GM21360 (cell line): ENCODE measurements around the gene GAS2.
A peak's percentile ranks its signal among the peaks of the same experiment; 100 is the strongest.
"Not testable (repeated sequence)": the region's sequence is repeated elsewhere in the genome, so short reads cannot be mapped to it uniquely, and the experiment has no call there.

Source experiments
- ATAC-seq: cut with Tn5 transposase; IDR thresholded peaks from one replicate; pipeline ENCODE4 v1.9.1; 2021; ENCODE audit warnings: mild to moderate bottlenecking, moderate library complexity; ENCODE audit not compliant: unreplicated experiment

Gene GAS2

DNA sequence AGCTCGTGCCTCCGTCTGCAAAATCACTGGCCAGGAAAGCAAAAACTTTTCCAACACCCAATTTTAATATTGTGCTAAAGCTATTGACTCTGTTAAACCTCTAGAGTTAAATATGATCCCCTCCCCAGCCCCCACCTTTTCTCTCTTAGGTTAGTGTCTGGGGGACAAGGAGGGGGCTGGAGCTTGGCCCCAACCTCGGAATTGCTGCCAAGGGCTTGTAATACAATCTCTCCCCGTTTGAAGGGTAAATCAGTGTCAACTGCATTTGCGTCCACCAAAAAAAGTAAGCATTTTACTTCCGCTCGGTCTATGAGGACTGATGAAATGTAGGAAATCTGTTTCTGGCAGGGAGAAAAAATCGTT is at the start of gene GAS2:
Gene GAS2, plus strand, starts transcription at position 287 of the 363 bp plus-strand sequence. CDS start 8,259 bp downstream, outside the sequence.
- no peak for ATAC-seq

DNA sequence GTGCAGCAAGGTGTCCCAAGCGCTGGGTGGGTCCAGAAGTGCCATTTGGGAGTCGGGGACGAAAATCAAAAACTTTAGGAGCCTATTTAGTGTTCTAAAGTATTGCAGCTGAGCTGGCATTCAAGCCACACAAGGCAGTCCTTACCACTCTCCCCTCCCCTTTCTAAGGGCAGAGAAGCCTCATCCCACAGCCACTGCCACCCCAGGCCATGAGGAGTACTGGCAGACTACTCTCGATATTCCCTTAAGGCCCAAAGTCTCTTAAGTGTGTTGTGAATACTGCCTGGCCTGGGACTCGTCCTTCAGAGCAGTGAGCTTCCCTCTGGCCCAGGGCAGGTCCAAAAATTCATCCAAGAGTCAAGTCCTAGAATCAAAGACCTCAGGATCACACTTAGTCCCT is 48.5 kb upstream of the GAS2 start:
- no peak for ATAC-seq

DNA sequence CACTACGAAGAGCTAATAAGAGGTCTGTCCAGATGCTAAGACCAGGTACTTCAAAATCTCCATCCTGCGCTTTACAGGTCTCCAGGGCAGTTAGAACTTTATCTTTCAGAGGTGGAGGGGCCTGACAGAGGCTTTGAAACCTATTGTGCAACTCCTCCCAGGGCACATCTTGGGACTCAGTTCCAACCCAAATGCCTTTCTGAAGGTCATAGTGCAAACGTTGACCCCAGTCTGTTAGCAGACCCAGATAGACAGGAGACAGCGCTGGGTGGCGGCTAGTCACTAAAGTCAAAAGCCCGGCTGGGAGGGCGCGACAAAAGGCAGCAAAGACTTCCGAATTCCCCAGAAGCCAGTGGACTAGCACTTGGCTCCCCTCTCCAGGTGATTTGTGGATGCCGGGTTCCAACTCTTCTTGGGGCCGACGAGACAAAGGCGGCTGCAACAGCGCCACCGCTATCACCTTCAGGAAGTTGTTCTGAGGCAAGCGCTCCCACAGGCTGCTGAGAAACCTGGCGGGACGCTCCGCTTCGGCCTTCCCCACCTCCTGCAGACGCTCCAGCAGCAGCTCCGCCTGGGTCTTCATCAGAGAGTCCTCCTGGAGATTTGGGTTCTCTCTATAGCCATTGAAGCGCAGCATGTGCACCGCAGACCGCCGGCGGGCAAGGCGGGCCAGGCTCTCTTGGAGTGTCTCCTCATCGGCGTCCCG is 41.5 kb upstream of the GAS2 start:
- peak; percentile 61 for ATAC-seq

DNA sequence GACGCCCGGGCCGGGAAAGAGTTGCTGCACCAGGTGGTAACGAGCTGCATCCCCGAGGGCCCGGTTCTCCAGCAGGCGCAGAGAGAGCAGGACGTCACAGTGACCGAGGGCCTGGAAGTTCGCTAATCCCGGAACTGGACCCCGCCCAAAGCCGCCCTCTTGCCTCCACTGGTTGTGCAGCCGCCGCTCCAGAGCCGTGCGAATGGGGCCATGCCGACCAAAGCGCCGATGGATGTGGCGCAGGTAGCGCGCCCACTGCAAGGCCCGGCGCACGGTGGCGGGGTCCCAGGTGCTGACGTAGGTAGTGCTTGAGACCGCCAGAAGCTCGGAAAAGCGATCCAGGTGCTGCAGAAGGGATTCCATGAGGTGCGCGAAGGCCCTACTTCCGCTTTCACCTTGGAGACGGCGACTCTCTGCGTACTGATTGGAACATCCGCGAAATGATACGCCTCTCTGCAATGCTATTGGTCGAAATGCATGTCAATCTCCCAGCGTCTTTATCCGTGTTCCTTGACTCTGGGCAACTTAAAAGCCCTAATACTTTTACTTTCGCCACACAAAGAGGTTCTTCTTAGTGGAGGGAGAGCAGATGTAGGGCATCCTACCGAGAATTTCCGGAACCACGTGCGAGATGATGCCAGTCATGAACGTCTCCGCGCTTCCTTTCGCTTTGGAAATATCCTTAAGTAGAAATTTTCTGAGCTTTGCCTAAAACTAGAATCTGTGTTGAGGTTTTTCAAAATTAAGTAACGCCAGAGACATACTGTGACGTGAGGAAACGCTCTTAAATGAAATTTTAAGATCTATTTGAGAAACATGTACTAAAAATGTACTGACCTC is 40.7 kb upstream of the GAS2 start, which contains the start of gene FANCF:
Gene FANCF, minus strand, starts transcription at position 376 of the 840 bp plus-strand sequence. Its CDS starts 13 bp downstream, at position 363.
- peak; percentile 95 for ATAC-seq

DNA sequence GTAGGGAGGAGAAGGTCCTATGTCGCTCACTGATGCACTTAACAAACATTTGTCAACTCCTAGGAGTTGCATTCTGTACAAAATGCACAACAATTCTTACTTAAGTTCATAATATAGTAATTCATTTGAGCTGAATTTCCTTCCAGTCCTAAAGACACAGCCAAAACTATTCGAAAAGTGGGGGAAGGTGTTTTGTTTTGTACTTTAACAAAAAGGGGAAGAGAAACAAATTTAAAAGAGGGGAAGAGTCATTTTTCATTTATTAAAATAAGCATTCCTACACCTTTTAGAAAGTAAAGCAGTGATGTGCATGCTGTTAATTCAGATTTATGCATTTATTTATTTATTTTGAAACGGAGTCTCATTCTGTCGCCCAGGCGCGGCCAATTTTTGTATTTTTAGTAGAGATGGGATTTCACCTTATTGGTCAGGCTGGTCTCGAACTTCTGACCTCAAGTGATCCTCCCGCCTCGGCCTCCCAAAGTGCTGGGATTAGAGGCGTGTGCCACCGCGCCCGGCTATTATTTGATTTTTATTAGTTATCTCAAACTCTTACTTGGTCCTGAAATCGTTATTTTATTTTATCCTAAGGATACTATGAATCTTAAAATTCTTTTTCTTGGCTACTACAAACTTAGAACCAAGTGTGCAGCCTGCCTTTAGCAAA is 39.7 kb upstream of the GAS2 start:
- ATAC-seq: no peak

DNA sequence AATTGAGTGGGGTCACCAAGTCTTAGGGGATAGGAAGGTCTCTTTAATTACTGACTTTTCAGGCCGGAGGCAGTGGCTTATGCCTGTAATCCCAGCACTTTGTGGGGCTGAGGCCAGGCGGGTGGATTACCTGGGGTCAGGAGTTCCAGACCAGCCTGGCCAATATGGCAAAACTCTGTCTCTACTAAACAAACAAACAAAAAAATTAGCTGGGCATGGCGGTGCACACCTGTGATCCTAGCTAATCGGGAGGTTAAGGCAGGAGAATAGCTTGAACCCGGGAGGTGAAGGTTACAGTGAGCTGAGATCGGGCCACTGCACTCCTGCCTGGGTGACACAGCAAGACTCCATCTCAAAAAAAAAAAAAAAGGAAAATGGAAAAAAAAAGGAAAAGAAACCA is 39.0 kb upstream of the GAS2 start:
- ATAC-seq: no peak

DNA sequence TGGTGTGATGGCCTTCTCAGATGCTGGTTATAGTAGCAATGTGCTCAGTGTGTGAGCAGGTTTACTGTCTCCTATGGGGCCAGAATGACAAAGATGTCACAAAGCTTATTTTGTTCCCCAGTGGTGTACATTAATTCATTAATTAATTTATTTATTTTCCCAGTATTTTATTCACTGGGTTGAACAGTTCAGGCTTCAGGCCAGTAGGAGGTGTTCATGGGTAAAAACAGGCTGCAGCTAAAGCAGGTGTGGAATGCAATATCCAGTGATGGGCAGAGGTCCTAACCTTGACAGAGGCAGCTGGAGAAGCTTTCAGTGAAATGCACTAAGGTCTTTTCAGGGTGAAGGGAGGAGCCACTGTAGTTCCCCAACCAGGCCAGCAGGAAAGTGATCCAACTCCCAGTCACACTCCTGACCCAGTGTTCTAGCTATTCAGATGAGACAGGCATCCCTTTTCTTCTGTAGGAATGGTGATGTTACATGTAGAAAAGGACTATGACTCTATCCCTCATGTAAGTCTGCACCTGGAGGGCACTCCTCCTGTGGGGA is 33.0 kb upstream of the GAS2 start:
- no peak for ATAC-seq

DNA sequence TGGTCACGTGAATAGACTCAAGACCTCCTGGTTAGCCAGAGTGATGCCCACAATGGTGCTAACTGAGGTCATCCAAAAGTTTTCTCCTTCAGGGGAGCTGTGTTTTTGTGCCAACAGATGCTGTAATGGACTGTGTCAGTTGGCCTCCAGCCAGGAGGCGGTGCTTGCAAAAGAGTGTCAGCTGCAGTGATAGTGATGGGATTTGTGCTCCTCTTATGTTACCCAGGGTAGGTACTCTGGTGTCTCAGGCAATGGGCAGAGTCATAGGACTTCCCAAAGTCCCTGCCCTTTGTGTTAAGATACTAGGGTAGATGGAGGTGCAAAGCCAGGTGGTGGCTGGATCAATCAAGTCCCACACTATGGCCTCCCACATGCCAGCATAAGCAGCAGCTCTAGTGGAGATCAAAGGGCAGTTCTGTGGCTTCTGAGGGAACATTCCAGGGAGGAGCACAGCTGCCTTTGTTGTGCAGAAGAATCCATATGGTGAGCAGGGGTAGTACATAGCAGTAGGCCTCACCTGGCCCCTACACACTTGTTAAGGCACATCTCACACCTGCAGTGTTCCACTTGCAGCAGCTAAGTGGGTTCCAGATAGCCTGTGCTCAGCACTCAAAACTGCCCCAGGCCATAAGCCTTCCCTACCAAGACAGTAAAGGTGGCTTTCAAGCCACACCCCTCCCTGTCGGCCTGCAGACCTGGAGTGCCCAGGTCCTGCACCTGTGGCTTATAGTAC is 31.3 kb upstream of the GAS2 start:
- ATAC-seq: no peak

DNA sequence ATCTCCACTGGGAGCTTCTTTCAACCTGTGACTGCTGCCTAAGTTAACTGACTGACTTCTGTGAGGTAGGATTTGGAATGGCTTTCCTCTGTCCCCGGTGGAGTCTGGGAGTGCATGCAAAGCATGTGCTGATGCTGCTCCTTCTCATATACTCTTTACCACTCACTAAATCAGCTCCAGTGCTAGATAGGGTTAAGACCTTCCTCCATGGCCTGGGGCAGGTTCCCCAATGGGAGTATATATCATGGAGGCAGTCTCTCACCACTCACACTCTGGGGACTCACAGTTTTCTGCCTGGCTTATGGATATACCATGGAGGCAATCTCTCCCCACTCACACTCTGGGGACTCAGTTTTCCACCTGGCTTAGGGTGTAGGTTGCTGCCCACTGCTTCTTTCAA is 30.7 kb upstream of the GAS2 start:
- ATAC-seq: no peak

DNA sequence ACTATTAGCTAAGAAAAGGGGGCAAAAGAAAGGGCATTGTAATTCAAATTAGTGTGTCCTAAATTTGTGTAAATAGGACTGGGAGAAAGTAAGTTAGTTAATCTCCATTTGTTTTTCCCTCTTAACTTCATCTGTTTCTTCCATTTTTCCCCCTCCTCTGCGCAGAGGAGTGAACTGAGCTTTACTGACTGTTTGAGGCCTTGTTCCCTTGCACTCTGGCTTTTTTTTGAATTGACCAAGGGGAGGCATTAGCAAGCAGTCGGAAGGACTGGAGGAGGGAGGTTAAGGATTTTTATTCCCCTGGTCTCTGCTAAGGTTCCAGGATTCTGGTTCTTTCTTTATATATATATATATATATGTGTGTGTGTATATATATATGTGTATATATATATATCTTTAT is 25.5 kb upstream of the GAS2 start:
- no peak for ATAC-seq

DNA sequence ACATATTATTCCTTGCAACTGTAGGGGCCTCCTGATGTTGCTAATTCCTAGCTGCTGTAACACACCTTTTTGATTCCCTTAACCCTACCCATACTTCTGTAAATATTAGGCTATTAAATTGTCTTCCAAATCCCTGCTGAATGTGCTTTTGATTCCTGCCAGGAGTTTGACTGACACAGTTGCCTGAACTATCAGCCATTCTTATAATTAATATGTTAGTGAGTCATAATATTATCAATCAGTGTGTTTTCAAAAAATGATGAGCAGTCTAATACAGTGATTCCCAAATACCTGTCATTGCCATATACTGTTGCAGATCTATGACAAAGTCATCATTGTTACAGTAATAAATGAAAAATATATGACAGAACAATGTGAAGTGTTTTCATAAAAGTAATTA is 24.9 kb upstream of the GAS2 start:
- ATAC-seq: no peak

DNA sequence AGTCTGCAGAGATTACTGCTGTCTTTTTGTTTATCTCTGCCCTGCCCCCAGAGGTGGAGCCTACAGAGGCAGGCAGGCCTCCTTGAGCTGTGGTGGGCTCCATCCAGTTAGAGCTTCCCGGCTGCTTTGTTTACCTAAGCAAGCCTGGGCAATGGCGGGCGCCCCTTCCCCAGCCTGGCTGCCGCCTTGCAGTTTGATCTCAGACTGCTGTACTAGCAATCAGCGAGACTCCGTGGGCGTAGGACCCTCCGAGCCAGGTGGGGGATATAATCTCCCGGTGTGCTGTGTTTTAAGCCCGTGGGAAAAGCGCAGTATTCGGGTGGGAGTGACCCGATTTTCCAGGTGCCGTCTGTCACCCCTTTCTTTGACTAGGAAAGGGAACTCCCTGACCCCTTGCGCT is 14.1 kb upstream of the GAS2 start:
- ATAC-seq: not testable (repeated sequence)

DNA sequence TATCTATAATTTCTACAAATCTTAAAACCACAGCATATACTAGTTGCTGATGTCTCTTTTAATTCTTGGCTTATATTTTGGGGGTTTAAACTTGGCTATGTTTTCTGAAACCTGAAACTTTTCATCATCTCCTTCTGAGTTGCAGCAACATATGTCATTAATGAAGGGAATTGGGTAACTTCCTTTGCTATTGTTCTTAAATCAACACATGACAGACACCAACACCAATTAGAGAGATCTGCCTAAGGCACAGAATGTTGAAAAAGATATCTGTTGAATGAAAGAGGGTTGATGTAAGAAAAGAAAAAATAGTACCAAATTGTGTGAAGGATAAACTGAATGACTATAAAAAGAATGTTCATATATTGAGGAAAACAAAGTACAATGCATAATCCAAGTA is 10.3 kb upstream of the GAS2 start:
- no peak for ATAC-seq

DNA sequence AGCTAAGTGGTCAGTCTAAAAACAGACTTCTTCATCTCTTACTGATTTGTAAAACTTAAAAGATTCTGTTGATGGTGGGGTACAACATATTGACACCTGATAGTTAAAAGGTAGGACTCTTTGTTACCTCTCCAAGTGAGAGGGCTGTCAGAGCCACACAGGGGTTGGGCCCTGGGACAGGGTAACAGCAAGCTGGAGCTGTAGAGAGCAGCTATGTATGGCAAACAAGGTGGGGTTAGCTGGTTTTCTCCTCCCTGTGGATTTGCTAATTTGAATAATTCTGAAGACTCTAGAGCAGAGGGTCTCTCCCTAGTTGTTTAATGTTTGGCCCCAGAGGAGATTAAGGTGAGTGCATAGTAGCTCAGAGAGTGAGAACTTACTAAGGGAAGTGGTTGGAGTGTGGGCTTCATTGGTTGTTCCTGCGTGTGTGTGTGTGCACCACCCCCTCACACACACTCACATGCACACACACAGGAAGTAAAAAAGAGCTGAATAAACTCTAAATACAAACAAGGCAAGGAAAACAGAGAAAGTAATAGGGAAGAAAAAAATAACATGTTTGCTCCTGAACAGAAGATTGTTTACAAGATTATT is 9.2 kb upstream of the GAS2 start:
- peak; percentile 88 for ATAC-seq

DNA sequence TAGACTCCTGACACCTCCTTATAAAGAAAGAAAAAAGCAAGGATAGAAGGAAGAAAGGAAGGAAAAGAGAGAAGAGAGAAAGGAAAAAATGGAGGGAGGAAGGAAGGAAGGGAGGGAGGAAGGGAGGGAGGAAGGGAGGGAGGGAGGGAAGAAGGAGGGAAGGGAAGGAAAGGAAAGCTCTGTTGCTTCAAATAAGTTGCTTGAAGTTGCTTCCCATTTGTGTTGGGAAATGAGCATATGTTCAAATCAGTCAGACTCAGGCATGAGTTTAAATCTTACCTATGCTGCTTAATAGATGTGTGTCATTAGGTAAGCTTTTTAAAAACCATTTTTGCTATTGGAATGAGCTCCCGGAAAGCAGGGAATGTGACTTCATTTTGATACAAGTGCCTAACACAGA is 6.6 kb upstream of the GAS2 start:
- ATAC-seq: no peak

DNA sequence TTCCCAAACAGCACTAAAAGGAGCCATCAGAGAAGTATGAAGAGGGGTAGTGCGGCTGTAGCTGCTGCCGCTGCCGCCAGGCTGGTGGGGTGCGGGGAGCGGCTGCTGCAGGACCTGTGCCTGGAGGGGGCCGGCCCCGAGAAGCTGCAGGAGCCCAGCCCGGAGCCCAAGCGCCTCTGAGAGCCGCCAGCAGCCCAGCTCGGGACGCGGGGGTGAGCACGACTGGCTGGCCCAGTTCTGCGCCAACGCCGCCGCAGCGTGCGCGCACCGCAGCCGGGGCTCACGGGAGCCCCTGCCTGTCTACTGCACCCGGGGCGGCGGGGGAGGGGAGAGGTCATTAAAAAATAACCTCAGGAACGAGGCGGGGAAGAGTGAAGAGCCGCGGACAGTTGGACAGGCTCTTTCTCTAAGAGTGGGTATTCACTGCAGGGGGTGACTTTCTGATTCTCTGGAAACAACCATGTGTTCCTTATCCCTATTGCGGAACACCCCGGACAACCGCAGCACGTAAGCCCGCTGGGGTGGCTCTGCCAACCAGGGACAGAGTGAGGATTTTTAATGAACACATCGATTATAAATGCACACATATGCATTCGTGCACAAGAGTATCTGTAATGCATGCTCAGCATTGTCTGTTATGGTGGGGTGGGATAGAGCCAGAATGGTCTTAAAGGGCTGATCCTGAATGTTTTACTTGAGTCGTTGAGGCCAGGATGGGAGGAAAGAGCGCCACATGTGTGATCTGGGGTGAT is 453 bp downstream of the GAS2 start:
- no peak for ATAC-seq

DNA sequence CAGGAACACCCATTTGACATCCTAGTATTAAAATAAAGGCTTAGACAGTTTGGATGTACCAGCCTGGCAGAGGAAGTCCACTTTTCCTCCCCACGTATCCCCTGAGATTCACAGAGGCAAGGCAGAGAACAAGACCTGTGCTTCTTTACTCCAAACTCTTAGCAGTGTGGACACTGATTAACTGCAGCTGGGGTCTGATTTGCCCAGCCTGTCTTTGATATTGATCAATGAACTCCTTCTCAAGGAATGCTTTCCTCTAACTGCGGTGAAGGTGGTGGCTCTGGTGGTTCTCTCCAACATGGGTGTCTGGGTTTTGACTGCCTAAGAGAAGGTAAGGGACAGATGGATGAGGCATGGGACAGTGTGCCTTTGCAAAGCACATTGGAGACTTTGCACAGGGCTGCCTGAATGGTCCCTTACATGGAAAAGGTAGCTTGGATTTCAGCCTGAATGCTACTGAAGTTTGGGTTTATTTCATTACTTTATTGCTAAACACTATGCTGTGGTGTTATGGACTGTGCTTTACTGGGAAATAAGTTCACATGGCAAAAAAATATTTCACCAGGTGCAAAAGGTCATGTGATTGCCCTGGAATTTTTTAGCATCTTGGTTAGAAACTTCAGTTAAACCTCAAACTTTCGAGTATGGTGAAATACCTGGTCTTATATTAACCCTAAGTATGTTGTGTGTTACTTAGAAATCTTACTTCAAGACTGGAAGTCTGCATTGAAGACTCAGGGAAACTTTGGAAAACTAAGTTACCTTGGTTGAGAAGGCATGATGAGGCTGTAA is 1.8 kb downstream of the GAS2 start:
- no peak for ATAC-seq

DNA sequence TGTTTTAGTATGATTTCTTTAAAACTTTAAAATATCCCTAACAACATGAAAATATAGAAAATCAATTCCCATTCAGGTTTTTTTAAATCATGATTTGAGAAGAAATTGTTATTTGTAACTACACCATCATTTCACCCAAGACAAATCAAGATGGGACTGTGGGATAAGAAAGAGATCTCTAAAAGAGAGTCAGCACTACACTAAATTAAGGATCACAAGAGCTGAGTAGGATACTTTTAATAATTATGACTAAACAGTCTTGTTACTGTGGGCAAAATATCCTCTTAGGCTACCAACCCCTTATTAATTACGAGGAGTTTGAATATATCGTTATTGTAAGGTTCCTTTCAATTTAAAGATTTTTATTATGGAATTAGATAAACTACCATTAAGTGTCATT is 3.0 kb downstream of the GAS2 start:
- ATAC-seq: no peak

DNA sequence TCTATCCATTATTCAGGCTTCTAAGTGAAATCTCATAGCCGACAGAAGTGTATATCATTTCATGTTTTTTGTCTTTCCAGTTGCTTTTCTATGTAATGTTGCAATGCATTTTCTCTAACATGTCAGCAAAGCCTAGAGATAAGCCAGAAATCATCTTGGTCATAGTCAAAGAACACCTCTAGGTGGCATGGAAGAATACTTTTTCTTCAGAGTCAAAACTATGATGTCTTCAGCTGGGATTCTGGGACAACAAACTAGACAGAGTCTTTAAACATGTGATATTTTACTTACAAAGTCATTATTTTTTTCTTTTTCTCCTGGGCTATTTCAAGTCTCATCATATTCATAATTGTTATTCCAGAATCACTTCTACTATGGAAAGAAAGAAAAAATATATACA is 4.4 kb downstream of the GAS2 start:
- peak; percentile 38 for ATAC-seq
